ENCODE measurements around the gene RNU6-9.

DNA sequence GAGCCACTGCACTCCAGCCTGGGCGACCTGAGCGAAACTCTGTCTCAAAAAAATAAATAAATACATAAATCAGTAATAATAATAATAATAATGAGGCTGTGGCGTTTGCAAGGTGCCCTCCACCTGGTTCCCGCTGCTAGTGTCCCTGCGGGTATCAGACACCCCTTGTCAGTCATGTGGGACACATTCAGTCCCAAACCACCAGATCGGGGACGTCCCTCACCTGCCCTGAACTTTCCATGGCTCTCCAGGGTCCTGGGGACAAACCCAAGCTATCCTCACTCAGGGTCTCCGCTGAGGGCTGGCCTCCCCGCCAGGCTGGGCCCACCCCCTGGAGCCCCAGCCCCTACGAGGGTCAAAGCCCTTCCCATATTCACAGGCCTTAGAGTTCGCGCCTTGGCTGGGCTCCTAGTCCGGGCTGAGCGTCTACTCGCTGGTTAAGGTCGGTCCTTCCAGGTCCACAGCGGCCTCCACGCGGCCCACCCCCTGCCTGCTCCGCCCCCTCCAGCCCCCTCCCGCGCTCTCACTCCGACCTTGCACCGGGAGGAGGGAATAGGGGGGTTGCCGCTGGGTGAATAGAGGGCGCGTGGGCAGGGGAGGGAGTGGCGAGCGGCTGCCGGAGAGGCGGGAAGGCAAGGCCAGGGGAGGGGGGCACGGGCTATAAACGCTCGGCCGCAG, 23.5 kb downstream of the RNU6-9 start:
- no peak for TF ChIP-seq EZH2 (IDR thresholded peaks at IDR 0.05; ENCODE audit: low read depth)
- TF ChIP-seq CTCF (conservative IDR thresholded peaks at IDR 0.05), result no peak
